ENCODE measurements around the gene ADAMTS6. TPM values are rescaled to one million over a fixed set of nuclear protein-coding genes. Genes with fewer than 3 reads are reported as not detected.

Gene ADAMTS6, protein sequence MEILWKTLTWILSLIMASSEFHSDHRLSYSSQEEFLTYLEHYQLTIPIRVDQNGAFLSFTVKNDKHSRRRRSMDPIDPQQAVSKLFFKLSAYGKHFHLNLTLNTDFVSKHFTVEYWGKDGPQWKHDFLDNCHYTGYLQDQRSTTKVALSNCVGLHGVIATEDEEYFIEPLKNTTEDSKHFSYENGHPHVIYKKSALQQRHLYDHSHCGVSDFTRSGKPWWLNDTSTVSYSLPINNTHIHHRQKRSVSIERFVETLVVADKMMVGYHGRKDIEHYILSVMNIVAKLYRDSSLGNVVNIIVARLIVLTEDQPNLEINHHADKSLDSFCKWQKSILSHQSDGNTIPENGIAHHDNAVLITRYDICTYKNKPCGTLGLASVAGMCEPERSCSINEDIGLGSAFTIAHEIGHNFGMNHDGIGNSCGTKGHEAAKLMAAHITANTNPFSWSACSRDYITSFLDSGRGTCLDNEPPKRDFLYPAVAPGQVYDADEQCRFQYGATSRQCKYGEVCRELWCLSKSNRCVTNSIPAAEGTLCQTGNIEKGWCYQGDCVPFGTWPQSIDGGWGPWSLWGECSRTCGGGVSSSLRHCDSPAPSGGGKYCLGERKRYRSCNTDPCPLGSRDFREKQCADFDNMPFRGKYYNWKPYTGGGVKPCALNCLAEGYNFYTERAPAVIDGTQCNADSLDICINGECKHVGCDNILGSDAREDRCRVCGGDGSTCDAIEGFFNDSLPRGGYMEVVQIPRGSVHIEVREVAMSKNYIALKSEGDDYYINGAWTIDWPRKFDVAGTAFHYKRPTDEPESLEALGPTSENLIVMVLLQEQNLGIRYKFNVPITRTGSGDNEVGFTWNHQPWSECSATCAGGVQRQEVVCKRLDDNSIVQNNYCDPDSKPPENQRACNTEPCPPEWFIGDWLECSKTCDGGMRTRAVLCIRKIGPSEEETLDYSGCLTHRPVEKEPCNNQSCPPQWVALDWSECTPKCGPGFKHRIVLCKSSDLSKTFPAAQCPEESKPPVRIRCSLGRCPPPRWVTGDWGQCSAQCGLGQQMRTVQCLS (N-terminal part only)
- 0.08 and 2.7 TPM in 2 replicates for polyA plus RNA-seq

DNA sequence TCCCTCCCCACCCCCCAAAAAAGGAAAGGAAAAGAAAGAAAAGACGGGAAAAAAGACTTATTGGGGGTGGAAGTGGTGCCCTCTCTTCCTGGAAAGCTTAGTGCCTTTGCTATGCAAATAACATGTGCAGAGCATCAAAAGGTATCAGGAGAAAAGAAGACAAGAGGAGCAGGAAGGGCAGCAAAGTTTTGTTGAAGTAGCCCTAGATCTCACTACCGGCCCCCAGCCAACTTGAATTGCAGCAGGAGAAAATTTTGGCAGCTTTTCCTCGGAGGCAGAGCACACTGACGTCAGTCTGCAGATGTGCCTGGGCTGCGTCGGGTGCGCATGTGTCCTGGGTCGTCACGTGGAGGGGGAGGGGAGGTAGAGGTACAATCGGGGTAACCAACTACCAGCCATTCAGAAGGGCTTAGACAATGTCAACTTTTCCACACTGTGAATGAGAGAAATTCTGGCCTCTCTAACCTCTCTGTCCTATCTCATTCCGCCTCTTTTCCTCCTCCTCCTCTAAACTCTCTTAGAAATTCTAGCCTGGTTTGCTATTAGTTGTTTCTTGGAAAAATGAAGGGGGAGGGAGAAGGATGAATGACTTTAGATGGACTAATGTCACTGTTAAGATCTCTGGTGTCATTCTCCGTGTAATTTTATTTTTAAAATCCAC, at the start of gene ADAMTS6:
Gene ADAMTS6 (minus strand): TSS at position 286 of the 661 bp plus-strand sequence. CDS start 8,247 bp downstream, outside the sequence.

Other genes with a start within 250 kb of the ADAMTS6 start
- gene CENPK, start 81.2 kb upstream of the ADAMTS6 start, polyA plus RNA-seq: 20.2 and 25.0 TPM in 2 replicates
- 23.2 and 34.6 TPM in 2 replicates for gene PPWD1, start 81.4 kb upstream of the ADAMTS6 start, polyA plus RNA-seq
- 56.4 and 63.1 TPM in 2 replicates for gene TRIM23, start 142.4 kb upstream of the ADAMTS6 start, polyA plus RNA-seq
- 0.13 and 3.7 TPM in 2 replicates for gene SHLD3, start 143.1 kb upstream of the ADAMTS6 start, polyA plus RNA-seq
- gene TRAPPC13, start 143.1 kb upstream of the ADAMTS6 start, polyA plus RNA-seq: 52.0 and 52.5 TPM in 2 replicates
- 8.9 and 20.9 TPM in 2 replicates for gene SGTB, start 240.2 kb upstream of the ADAMTS6 start, polyA plus RNA-seq
- gene NLN, start 240.3 kb upstream of the ADAMTS6 start, polyA plus RNA-seq: 2.1 and 3.0 TPM in 2 replicates